GM23248 (cell line): ENCODE data around the gene HSCB.

Experiments used
- EZH2 ChIP-seq: fragments of 200-600 bp; sonication (generic); IDR thresholded peaks from 2 replicates; pipeline ENCODE4 v1.6.1; 2018; ENCODE audit warnings: antibody characterized with exemption, mild to moderate bottlenecking; ENCODE audit not compliant: insufficient read depth, poor library complexity, severe bottlenecking
- EZH2phosphoT487 ChIP-seq: fragments of 200-600 bp; sonication (generic); IDR thresholded peaks from 2 replicates; pipeline ENCODE4 v1.6.1; 2018; ENCODE audit warnings: antibody characterized with exemption, moderate library complexity, mild to moderate bottlenecking, low read depth; ENCODE audit not compliant: insufficient read depth

DNA sequence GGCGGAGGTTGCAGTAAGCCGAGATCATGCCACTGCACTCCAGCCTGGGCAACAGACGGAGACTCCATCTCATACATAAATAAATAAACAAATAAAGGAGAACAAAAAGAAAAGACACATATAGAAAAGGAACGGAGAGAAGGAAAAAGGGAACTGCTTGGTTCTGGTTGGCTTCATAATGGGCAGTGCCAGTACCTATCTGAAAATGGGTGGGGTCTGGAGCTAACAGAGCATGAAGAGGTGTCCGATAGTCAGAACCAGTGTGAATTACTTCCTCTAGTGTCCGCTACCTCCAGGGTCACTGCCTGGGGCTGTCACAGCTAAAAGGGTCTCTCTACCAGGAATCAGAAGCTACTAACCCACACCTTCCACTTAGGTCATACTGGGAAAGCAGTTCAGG, 35.0 kb upstream of the HSCB start:
- no peak for TF ChIP-seq EZH2
- no peak for TF ChIP-seq EZH2phosphoT487
